GM12891 (cell line): Measurements from ENCODE around the gene SPECC1.
"Not testable (repeated sequence)": the region's sequence is repeated elsewhere in the genome, so short reads cannot be mapped to it uniquely, and the experiment has no call there.

Experiments used
- DNase-seq: peaks from one replicate; pipeline ENCODE4 v3.0.0; 2011; ENCODE audit warnings: low spot score; ENCODE audit not compliant: insufficient read length
- FAIRE-seq: peaks from 2 replicates; lab custom pipeline; 2011; peaks lifted over from hg19 to GRCh38; lab: Jason Lieb, UNC
- PAX5 ChIP-seq: IDR thresholded peaks from 2 replicates; pipeline ENCODE4 v1.6.1; 2011; ENCODE audit warnings: low read length, moderate library complexity, mild to moderate bottlenecking; ENCODE audit not compliant: insufficient read depth, severe bottlenecking
- POLR2A ChIP-seq: IDR thresholded peaks from 2 replicates; pipeline ENCODE4 v1.6.1; 2011; ENCODE audit warnings: low read depth, low read length, control low read depth
- POLR2AphosphoS5 ChIP-seq: IDR thresholded peaks from 2 replicates; pipeline ENCODE4 v1.6.1; 2011; ENCODE audit warnings: low read depth, low read length, control low read depth
- POU2F2 ChIP-seq: IDR thresholded peaks from 2 replicates; pipeline ENCODE4 v1.6.1; 2011; ENCODE audit warnings: low read depth, mild to moderate bottlenecking, control low read depth, low read length, moderate library complexity
- SPI1 ChIP-seq: IDR thresholded peaks from 2 replicates; pipeline ENCODE4 v1.6.1; 2011; ENCODE audit warnings: low read depth, low read length, control low read depth
- TAF1 ChIP-seq: IDR thresholded peaks from 2 replicates; pipeline ENCODE4 v1.6.1; 2011; ENCODE audit warnings: low read depth, low read length, control low read depth

The SPECC1 gene

DNA sequence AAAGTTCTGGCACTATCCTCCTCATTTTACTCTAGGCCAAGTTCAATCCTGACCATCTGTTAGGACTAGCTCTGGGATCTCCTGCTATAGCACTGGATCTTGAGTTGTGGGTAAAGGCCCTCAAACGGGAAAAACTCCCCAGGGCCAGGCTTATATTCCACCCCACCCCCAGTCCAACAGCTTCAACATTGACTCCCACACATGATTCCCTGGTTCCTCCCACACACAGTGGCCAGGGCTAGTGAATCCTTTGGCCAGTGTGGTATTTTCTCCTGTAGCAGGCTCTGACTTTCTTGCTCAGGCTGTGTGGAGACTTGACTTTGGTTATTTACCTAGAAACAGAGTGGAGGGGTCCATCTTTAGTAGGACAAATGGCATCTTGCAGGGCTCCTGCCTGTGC is 21.3 kb upstream of the SPECC1 start:
- no peak for FAIRE-seq
- no peak for TF ChIP-seq POLR2AphosphoS5
- no peak for TF ChIP-seq POU2F2
- no peak for TF ChIP-seq PAX5
- TF ChIP-seq SPI1: no peak
- no peak for TF ChIP-seq POLR2A
- no peak for TF ChIP-seq TAF1

DNA sequence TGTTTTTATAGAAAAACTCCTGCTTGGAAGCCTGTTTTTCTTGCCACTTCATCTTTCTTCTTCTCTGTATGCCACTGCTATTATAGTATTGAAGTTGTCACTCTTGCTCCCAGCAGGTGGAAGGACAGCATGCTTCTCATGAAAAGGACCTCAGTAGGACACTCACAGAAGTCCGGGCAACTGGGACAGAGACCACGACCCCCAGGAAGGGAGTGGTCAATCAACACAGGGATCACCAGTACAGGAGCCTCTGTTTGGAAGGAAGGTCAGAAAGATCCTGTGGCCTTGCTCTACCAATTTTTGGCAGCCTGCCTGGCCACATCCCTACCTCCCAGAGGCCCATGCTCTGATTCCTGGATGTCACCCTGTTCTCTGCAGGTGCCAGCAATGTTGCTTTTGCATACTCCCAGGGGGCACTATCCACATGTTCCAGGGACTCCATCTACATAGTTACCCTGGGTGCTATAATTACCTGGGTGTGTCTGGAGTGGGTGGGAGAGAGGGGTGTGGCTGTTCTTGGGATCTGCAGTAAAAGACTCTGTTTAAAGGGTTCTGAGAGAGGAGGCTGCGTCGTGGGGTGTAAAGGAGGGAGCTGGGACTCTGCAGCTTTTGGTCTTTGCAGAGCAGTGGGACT is 17.8 kb upstream of the SPECC1 start:
- DNase-seq: no peak
- no peak for FAIRE-seq
- TF ChIP-seq POU2F2 (no peak), PAX5 (no peak), TAF1 (no peak), POLR2AphosphoS5 (no peak), SPI1 (no peak), POLR2A (no peak)

More for the DNA sequence above, 21.3 kb upstream of the SPECC1 start:
- DNase-seq: no peak

DNA sequence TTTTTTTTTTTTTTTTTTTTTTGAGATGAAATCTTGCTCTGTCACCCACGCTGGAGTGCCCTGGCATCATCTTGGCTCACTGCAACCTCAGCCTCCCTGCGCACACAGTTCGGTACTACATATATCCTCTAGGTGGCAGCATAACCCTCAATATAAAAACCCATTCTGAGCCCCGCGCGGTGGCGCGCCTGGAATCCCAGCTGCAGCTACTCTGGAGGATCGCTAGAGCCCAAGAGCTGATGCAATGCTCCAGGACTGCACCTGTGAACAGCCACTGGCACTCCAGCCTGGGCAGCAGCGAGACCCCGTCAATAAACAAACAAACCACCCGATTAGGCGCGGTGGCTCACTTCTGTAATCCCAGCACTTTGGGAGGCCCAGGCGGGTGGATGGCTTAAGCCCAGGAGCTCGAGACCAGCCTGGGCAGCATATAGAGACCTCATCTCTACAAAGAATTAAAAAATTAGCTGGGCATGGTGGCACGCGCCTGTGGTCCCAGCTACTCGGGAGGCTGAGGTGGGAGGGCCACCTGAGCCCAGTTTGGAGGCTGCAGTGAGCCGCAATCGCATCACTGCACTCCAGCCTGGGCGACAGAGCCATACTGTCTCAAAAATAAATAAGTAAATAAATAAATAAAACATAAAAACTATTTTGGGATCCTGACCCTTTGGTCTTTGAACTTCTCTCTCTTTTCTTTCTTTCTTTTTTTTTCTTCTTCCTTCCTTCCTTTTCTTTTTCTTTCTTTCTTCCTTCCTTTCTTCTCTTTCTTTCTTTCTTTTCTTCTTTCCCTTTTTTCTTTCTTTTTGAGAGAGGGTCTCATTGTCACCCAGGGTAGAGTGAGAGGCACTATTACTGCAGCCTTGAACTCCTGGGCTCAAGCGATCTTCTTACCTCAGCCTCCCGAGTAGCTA is 16.1 kb upstream of the SPECC1 start:
- TF ChIP-seq PAX5: no peak
- no peak for TF ChIP-seq SPI1
- TF ChIP-seq TAF1: no peak
- TF ChIP-seq POLR2AphosphoS5: no peak
- no peak for TF ChIP-seq POLR2A
- TF ChIP-seq POU2F2: no peak
- FAIRE-seq: peak; percentile 98
- peak; percentile 40 for DNase-seq

DNA sequence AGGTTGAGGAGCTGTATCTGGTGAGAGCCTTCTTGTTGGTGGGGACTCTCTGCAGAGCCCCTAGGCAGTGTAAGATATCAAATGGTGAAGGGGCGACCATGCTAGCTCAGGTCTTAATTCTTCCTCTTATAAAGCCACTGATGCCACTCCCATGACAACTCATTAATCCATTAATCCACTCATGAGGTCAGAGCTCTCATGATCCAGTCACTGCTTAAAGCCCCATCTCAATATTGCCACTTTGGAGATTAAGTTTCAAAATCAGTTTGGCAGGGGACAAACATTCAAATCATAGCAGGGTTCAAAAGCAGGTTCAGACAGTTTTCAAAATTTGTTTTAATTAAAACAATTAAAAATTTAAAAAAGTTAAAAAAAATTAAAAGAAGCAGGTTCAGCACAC is 13.1 kb upstream of the SPECC1 start:
- DNase-seq (no peak), FAIRE-seq (no peak)
- no peak for TF ChIP-seq PAX5
- TF ChIP-seq POLR2A: no peak
- TF ChIP-seq POLR2AphosphoS5: no peak
- no peak for TF ChIP-seq POU2F2
- no peak for TF ChIP-seq TAF1
- TF ChIP-seq SPI1: no peak

- FAIRE-seq (no peak), DNase-seq (no peak)
- no peak for TF ChIP-seq POLR2A
- TF ChIP-seq PAX5: no peak
- TF ChIP-seq TAF1: no peak
- no peak for TF ChIP-seq POLR2AphosphoS5
Observed at GRCh38 chr17:19996502-19996901, 12.7 kb upstream of the SPECC1 start.

GRCh38 chr17:20008242-20009051 is 712 bp upstream of the SPECC1 start:
- TF ChIP-seq TAF1: no peak
- TF ChIP-seq PAX5: no peak
- TF ChIP-seq POLR2AphosphoS5: no peak
- TF ChIP-seq POLR2A: no peak
- TF ChIP-seq SPI1: no peak
- no peak for TF ChIP-seq POU2F2
- no peak for FAIRE-seq
- DNase-seq: peak; percentile 25

DNA sequence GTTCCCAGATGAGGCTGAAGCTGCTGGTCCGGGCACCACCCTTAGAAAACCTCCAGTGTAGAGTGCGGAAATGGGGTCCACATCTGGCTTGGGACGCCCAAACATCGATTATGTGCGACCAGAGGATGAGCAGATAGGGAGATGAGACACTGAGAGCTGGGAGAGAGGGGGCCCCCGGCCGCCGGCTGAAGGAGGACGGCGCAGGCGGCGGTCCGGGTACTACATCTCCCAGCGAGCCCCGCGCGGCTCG is 182 bp upstream of the SPECC1 start:
- FAIRE-seq (peak; percentile 89), DNase-seq (no peak)
- TF ChIP-seq POU2F2 (no peak), SPI1 (no peak)

DNA sequence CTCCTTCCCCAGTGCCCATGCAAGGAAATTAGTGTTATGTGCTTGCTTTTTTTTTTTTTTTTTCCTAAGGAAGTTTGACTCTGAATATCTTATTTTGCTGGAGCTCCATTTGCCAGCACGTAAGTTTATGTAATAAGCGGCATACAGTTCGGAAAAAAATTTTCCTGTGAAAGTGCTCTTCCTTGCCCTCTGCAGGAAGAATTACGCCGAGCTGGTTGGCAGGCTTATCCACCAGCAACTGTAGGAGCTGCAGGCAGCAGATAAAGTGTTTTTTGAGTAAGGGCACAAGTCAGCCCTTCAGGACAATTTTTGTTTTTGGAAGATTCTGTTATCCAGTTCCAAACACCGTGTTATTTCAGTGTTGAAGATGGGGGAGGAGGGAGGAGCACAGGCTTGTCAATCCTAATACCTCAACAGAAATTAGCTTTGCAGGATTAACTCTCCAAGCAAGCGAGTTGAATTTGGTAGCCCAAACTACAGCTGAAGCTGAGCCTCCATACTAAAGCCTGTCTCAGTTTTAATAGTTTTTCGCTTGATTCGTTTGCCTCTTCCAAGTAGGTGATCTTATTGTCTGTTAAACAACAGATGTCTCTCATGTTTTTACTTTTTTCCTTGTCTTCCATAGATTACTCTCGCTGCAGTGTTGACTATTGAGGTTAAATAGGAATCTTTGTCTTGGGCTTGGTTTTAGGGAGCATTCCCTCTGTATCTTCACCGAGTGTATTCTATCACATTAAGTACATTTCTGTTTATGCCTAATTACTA is 1.1 kb downstream of the SPECC1 start:
- FAIRE-seq (no peak), DNase-seq (no peak)
- no peak for TF ChIP-seq POU2F2
- TF ChIP-seq TAF1: no peak
- no peak for TF ChIP-seq PAX5
- no peak for TF ChIP-seq POLR2A
- no peak for TF ChIP-seq SPI1
- TF ChIP-seq POLR2AphosphoS5: no peak

DNA sequence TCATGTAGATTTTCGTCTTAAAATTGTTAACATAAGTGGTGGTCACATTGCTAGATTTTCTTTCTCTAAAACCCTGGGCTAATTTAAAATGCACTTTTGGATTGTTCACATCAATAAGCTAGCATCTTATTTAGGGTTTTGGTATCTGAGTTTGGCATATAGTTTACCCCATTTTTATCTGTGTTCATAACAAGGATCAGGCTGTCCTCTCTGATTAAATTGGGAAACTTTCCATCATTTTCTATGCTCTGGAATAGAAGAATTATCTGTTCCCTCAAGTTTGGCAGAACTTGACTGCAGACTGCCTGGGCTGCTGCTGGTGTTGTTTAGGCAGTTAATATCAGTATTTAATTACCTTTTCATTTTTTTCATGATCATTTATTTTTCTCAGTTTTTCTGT is 1.8 kb downstream of the SPECC1 start:
- TF ChIP-seq SPI1: no peak
- no peak for TF ChIP-seq PAX5
- TF ChIP-seq POLR2A: no peak
- no peak for TF ChIP-seq POLR2AphosphoS5
- TF ChIP-seq POU2F2: no peak
- TF ChIP-seq TAF1: no peak
- DNase-seq: no peak
- FAIRE-seq: peak; percentile 33

DNA sequence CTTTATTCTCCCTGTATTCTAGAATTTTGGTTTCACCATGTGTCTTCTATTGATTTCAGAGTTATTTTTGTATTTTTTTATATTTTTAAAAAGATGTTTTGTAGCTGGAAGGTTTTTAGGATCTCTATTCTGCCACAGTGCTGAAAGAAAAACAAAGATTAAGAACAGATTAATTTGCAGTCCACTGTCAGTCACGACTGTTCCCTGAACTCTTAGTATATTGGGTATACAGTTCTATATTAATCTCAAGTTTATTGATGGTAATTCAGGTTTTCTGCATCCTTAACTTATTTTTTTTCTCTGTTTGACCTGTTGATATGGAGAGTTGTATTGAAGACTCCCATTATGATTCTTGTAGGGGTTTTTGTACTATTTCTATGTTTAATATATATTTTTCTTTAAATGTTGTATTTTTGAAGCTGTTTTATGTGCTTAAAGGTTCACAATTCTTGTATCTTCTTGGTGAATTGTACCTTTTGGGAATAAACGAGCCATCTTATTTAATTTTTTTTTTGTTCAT is 2.9 kb downstream of the SPECC1 start:
- TF ChIP-seq SPI1 (no peak), POLR2AphosphoS5 (no peak), TAF1 (no peak), POU2F2 (no peak), POLR2A (no peak), PAX5 (no peak)
- DNase-seq (no peak), FAIRE-seq (no peak)

DNA sequence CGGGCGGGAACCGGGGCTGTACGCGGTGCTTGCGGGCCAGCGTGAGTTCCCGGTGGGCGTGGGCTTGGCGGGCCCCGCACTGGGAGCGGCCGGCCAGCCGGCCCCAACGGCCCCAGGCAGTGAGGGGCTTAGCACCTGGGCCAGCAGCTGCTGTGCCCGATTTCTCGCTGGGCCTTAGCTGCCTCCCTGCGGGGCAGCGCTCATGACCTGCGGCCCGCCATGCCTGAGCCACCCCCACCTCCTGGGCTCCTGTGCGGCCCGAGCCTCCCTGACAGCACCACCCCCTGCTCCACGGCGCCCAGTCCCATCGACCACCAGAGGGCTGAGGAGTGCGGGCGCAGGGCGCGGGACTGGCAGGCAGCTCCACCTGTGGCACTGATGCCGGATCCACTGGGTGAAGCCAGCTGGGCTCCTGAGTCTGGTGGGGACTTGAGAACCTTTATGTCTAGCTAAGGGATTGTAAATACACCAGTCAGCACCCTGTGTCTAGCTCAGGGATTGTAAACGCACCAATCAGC is 7.4 kb downstream of the SPECC1 start:
- FAIRE-seq: not testable (repeated sequence)

More for the DNA sequence above, 7.4 kb downstream of the SPECC1 start:
- not testable (repeated sequence) for DNase-seq
